Immature natural killer cell (primary cell): ENCODE data around the gene SOX18. TPM values are rescaled to one million over a fixed set of nuclear protein-coding genes. Genes with fewer than 3 reads are reported as not detected.

ENCODE experiments used
- DNase-seq, 3 donors: peaks; one replicate each; pipeline ENCODE4 v3.0.0; 2022; ENCODE audit warnings: mixed read lengths in 1 of 3
- H3K27ac Mint-ChIP-seq, 6 donors: one replicate each; pipeline ENCODE4 v1.8.0; 2020; ENCODE audit warnings: mixed read lengths in 6 of 6, mild to moderate bottlenecking in 5 of 6, inconsistent platforms in 4 of 6, moderate library complexity in 3 of 6
- H3K27me3 Mint-ChIP-seq, 3 donors: one replicate each; pipeline ENCODE4 v1.8.0; 2020 to 2021; ENCODE audit warnings: low read depth in 3 of 3, mild to moderate bottlenecking in 3 of 3, mixed read lengths in 3 of 3, moderate library complexity in 3 of 3, inconsistent platforms in 1 of 3
- H3K36me3 Mint-ChIP-seq, 3 donors: one replicate each; pipeline ENCODE4 v1.8.0; 2020; ENCODE audit warnings: mixed read lengths in 3 of 3, inconsistent platforms in 2 of 3, mild to moderate bottlenecking in 2 of 3
- H3K4me1 Mint-ChIP-seq, 2 donors: one replicate each; pipeline ENCODE4 v1.8.0; 2020; ENCODE audit warnings: inconsistent platforms in 2 of 2, mild to moderate bottlenecking in 2 of 2, mixed read lengths in 2 of 2, moderate library complexity in 1 of 2
- H3K4me3 Mint-ChIP-seq, 5 donors: one replicate each; pipeline ENCODE4 v1.8.0; 2020; ENCODE audit warnings: mild to moderate bottlenecking in 5 of 5, mixed read lengths in 5 of 5, inconsistent platforms in 3 of 5, moderate library complexity in 3 of 5
- H3K9me3 Mint-ChIP-seq, 6 donors: one replicate each; pipeline ENCODE4 v1.8.0; 2020; ENCODE audit warnings: mild to moderate bottlenecking in 6 of 6, mixed read lengths in 6 of 6, inconsistent platforms in 4 of 6, moderate library complexity in 3 of 6
- polyA plus RNA-seq, 3 donors: library from polyadenylated mRNA; unstranded; fragments of 300-500 nt; fragmentation: Illumina TruSeq; gene quantifications; one replicate each; pipeline ENCODE4 v1.2.3, GENCODE V29; 2021

SOX18 gene
- polyA plus RNA-seq, 3 donors from 2014 or later: not detected

- Mint-ChIP-seq H3K27ac (peak overlapping the region in 1 of 6 donors; percentile 83), H3K36me3 (no peaks in the 10 kb centered on the region), H3K27me3 (peaks cover 4 to 8% (median 4%) of the 10 kb centered on the region in 3 donors), H3K9me3 (no peaks in the 10 kb centered on the region), H3K4me1 (peaks cover 0 to 15% of the 10 kb centered on the region in 2 donors), H3K4me3 (peak overlapping the region in 4 of 5 donors; percentile 24 to 71 (median 46))
- peak; percentile 66 to 71 (median 67) for DNase-seq
Observed at GRCh38 chr20:64057628-64058498, 8.4 kb upstream of the SOX18 start.

- H3K4me1 Mint-ChIP-seq: peaks cover 0 to 13% of the 10 kb centered on the region in 2 donors
- peak overlapping the region in 1 of 6 donors; percentile 83 for H3K27ac Mint-ChIP-seq
- peak in 1 of 3 donors; percentile 33 for DNase-seq
- peaks cover 4 to 8% (median 4%) of the 10 kb centered on the region in 3 donors for H3K27me3 Mint-ChIP-seq
- H3K9me3 Mint-ChIP-seq: no peaks in the 10 kb centered on the region
- H3K36me3 Mint-ChIP-seq: no peaks in the 10 kb centered on the region
- H3K4me3 Mint-ChIP-seq: peak overlapping the region in 4 of 5 donors; percentile 24 to 71 (median 46)
Observed at GRCh38 chr20:64056889-64057627, 7.6 kb upstream of the SOX18 start.

- H3K36me3 Mint-ChIP-seq: no peaks in the 10 kb centered on the region
- no peak overlapping the region for H3K27ac Mint-ChIP-seq
- peaks cover 6 to 11% (median 7%) of the 10 kb centered on the region in 3 donors for H3K27me3 Mint-ChIP-seq
- H3K4me1 Mint-ChIP-seq: peaks cover 0 to 11% of the 10 kb centered on the region in 2 donors
- DNase-seq: no peak
- no peaks in the 10 kb centered on the region for H3K9me3 Mint-ChIP-seq
- no peak overlapping the region for H3K4me3 Mint-ChIP-seq
Observed at GRCh38 chr20:64056639-64056888, 7.1 kb upstream of the SOX18 start.

GRCh38 chr20:64055893-64056638 lies 6.6 kb upstream of the SOX18 start:
- Mint-ChIP-seq H3K27ac (no peak overlapping the region), H3K9me3 (no peaks in the 10 kb centered on the region), H3K4me1 (peaks cover 0 to 11% of the 10 kb centered on the region in 2 donors), H3K4me3 (no peak overlapping the region), H3K36me3 (no peaks in the 10 kb centered on the region), H3K27me3 (peaks cover 6 to 11% (median 8%) of the 10 kb centered on the region in 3 donors)
- no peak for DNase-seq

- no peak for DNase-seq
- Mint-ChIP-seq H3K27me3 (peaks cover 6 to 11% (median 8%) of the 10 kb centered on the region in 3 donors), H3K4me1 (peaks cover 0 to 11% of the 10 kb centered on the region in 2 donors), H3K9me3 (no peaks in the 10 kb centered on the region), H3K27ac (no peak overlapping the region), H3K36me3 (no peaks in the 10 kb centered on the region), H3K4me3 (no peak overlapping the region)
Observed at GRCh38 chr20:64055396-64055892, 6.0 kb upstream of the SOX18 start.

GRCh38 chr20:64053841-64054661 lies 4.6 kb upstream of the SOX18 start:
- no peak for DNase-seq
- peaks cover 4 to 11% (median 6%) of the 10 kb centered on the region in 3 donors for H3K27me3 Mint-ChIP-seq
- no peaks in the 10 kb centered on the region for H3K36me3 Mint-ChIP-seq
- no peaks in the 10 kb centered on the region for H3K9me3 Mint-ChIP-seq
- H3K27ac Mint-ChIP-seq: no peak overlapping the region
- H3K4me1 Mint-ChIP-seq: peaks cover 0 to 11% of the 10 kb centered on the region in 2 donors
- H3K4me3 Mint-ChIP-seq: no peak overlapping the region

GRCh38 chr20:64052987-64053840 lies 3.8 kb upstream of the SOX18 start:
- no peak for DNase-seq
- Mint-ChIP-seq H3K36me3 (no peaks in the 10 kb centered on the region), H3K4me3 (no peak overlapping the region), H3K27ac (no peak overlapping the region), H3K27me3 (peaks cover 4 to 11% (median 6%) of the 10 kb centered on the region in 3 donors), H3K9me3 (no peaks in the 10 kb centered on the region), H3K4me1 (peaks cover 0 to 9% of the 10 kb centered on the region in 2 donors)

- H3K27ac Mint-ChIP-seq: no peak overlapping the region
Observed at GRCh38 chr20:64052326-64052722, 2.9 kb upstream of the SOX18 start.

GRCh38 chr20:64051561-64052325 lies 2.3 kb upstream of the SOX18 start:
- Mint-ChIP-seq H3K9me3 (no peaks in the 10 kb centered on the region), H3K4me3 (no peak overlapping the region), H3K27ac (no peak overlapping the region), H3K27me3 (peaks cover 6 to 8% (median 8%) of the 10 kb centered on the region in 3 donors), H3K36me3 (no peaks in the 10 kb centered on the region), H3K4me1 (no peaks in the 10 kb centered on the region)
- no peak for DNase-seq

More at GRCh38 chr20:64052326-64052722, 2.9 kb upstream of the SOX18 start:
- peaks cover 7 to 8% (median 8%) of the 10 kb centered on the region in 3 donors for H3K27me3 Mint-ChIP-seq
- no peaks in the 10 kb centered on the region for H3K36me3 Mint-ChIP-seq
- H3K4me3 Mint-ChIP-seq: no peak overlapping the region
- H3K4me1 Mint-ChIP-seq: peaks cover 0 to 1% of the 10 kb centered on the region in 2 donors
- DNase-seq: no peak
- H3K9me3 Mint-ChIP-seq: no peaks in the 10 kb centered on the region

- peaks cover 9 to 11% (median 9%) of the 10 kb centered on the region in 3 donors for H3K27me3 Mint-ChIP-seq
- H3K4me1 Mint-ChIP-seq: no peaks in the 10 kb centered on the region
- no peak overlapping the region for H3K27ac Mint-ChIP-seq
- no peaks in the 10 kb centered on the region for H3K36me3 Mint-ChIP-seq
- DNase-seq: no peak
- no peaks in the 10 kb centered on the region for H3K9me3 Mint-ChIP-seq
- H3K4me3 Mint-ChIP-seq: no peak overlapping the region
Observed at GRCh38 chr20:64051033-64051452, 1.6 kb upstream of the SOX18 start.

- H3K27ac Mint-ChIP-seq: no peak overlapping the region
- H3K27me3 Mint-ChIP-seq: peaks cover 8 to 12% (median 11%) of the 10 kb centered on the region in 3 donors
- H3K4me1 Mint-ChIP-seq: no peaks in the 10 kb centered on the region
- DNase-seq: no peak
- no peaks in the 10 kb centered on the region for H3K9me3 Mint-ChIP-seq
- no peaks in the 10 kb centered on the region for H3K36me3 Mint-ChIP-seq
- no peak overlapping the region for H3K4me3 Mint-ChIP-seq
Observed at GRCh38 chr20:64050261-64051032, 1.0 kb upstream of the SOX18 start.
